ENCODE measurements around the gene DCHS2. TPM values are rescaled to one million over a fixed set of nuclear protein-coding genes. Genes with fewer than 3 reads are reported as not detected.

Gene DCHS2
- total RNA-seq, 4 donors from 2014 or later: under 0.01 TPM; not detected in 3

DNA sequence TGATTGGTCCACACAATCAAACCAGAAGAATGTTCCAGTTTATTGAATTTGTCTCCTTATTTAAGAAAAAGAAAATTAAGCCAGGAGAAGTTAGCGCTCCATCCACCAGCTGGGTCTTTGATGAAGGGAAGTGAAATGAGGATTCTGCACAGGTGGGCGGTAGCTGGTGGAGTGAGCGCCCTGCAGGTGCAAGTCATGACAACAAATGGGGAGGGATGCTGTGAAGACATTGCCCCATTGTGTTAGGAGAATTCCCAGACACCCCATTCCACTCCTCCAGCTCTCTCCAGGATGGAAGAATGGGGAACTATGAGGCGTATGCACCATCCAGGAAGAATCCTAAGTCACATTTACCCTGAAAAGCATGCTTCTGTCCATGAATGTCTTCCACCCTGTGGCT is 35.7 kb upstream of the DCHS2 start:
- no peak for DNase-seq (ENCODE audit: low spot score in 2 of 2)
- WGBS, 2 donors: 86% methylated on average over 4 of the region's 4 CpGs
- no peak overlapping the region for H3K4me3 ChIP-seq
- H3K27ac ChIP-seq: no peak overlapping the region
- H3K36me3 ChIP-seq: no peaks in the 10 kb centered on the region
- H3K4me1 ChIP-seq: peaks cover 0 to 14% (median 0%) of the 10 kb centered on the region in 4 donors
- no peaks in the 10 kb centered on the region for H3K9me3 ChIP-seq
- H3K27me3 ChIP-seq: no peaks in the 10 kb centered on the region
- TF ChIP-seq POLR2A (IDR thresholded peaks at IDR 0.05) (no peak), EP300 (IDR thresholded peaks at IDR 0.05) (no peak)
- TF ChIP-seq, protein P1, sequence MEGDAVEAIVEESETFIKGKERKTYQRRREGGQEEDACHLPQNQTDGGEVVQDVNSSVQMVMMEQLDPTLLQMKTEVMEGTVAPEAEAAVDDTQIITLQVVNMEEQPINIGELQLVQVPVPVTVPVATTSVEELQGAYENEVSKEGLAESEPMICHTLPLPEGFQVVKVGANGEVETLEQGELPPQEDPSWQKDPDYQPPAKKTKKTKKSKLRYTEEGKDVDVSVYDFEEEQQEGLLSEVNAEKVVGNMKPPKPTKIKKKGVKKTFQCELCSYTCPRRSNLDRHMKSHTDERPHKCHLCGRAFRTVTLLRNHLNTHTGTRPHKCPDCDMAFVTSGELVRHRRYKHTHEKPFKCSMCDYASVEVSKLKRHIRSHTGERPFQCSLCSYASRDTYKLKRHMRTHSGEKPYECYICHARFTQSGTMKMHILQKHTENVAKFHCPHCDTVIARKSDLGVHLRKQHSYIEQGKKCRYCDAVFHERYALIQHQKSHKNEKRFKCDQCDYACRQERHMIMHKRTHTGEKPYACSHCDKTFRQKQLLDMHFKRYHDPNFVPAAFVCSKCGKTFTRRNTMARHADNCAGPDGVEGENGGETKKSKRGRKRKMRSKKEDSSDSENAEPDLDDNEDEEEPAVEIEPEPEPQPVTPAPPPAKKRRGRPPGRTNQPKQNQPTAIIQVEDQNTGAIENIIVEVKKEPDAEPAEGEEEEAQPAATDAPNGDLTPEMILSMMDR (IDR thresholded peaks at IDR 0.05): no peak

DNA sequence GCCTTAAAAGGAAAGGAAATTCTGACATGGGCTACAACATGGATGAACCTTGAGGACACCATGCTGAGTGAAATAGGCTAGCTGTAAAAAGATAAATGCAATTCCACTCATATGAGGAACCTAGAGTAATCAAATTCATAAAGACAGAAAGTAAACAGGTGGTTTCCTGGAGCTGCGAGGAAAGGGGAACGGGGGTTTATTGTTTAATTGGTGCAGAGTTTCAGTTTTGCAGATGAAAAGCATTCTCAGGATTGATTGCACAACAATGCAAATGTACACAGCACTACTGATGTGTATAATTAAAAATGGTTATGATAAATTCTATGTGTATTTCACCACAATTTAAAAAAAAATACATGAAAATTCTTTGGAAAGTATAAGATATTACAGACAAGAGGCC is 34.6 kb upstream of the DCHS2 start:
- Histone ChIP-seq H3K36me3 (no peaks in the 10 kb centered on the region), H3K27ac (no peak overlapping the region), H3K4me3 (no peak overlapping the region), H3K9me3 (no peaks in the 10 kb centered on the region), H3K27me3 (no peaks in the 10 kb centered on the region), H3K4me1 (peaks cover 0 to 14% (median 0%) of the 10 kb centered on the region in 4 donors)
- WGBS, 2 donors: 71 to 75% methylated on average over 2 of the region's 2 CpGs
- TF ChIP-seq, protein P1 (IDR thresholded peaks at IDR 0.05): no peak
- TF ChIP-seq EP300 (IDR thresholded peaks at IDR 0.05) (no peak), POLR2A (IDR thresholded peaks at IDR 0.05) (no peak)
- DNase-seq (ENCODE audit: low spot score in 2 of 2): no peak

DNA sequence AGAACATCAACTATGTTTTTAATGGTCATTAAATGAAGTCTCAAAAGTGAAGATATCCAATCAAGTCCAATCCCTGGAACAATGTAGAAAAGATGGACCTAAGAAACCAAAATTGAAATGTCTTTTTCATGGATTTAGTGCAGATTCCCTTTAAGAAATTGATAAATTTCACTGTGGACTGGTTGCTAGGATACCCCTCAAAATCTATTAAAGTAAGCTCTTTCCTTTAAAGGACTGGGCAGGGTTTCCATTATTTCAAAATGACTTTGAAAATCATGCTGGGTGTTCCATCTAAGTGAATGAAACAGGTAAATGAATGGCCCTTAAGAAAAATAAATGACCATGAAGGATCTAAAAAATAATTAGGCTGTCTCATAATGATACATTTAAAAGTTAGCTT is 30.0 kb upstream of the DCHS2 start:
- DNase-seq (ENCODE audit: low spot score in 2 of 2): no peak
- TF ChIP-seq, protein P1 (IDR thresholded peaks at IDR 0.05): no peak
- TF ChIP-seq POLR2A (IDR thresholded peaks at IDR 0.05) (no peak), EP300 (IDR thresholded peaks at IDR 0.05) (no peak)
- Histone ChIP-seq H3K4me1 (peaks cover 0 to 15% (median 0%) of the 10 kb centered on the region in 4 donors), H3K27ac (no peak overlapping the region), H3K4me3 (no peak overlapping the region), H3K27me3 (no peaks in the 10 kb centered on the region), H3K36me3 (no peaks in the 10 kb centered on the region), H3K9me3 (no peaks in the 10 kb centered on the region)

DNA sequence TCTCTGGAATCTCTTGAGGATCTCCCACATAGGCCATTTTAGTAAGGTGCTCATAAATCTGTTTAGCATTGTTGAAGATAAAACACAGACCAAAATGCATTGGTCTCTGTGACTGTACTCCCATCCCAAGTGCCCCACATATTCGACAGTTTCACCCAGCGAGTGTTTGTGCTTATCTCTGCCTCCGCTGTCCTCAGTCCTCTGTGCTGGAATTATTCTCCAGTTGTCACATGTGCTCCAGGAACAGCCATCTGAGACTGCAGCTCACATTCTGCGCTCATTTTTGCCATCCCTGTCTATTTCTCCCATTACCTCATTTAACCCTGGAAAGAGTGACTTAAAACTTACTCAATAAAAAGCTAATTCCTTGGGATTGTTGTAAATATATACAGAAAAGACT is 27.6 kb upstream of the DCHS2 start:
- H3K9me3 ChIP-seq: no peaks in the 10 kb centered on the region
- no peaks in the 10 kb centered on the region for H3K27me3 ChIP-seq
- TF ChIP-seq POLR2A (IDR thresholded peaks at IDR 0.05) (no peak), EP300 (IDR thresholded peaks at IDR 0.05) (no peak)
- TF ChIP-seq, protein P1 (IDR thresholded peaks at IDR 0.05): no peak
- H3K27ac ChIP-seq: no peak overlapping the region
- H3K4me1 ChIP-seq: peaks cover 0 to 22% (median 4%) of the 10 kb centered on the region in 4 donors
- no peak overlapping the region for H3K4me3 ChIP-seq
- no peaks in the 10 kb centered on the region for H3K36me3 ChIP-seq
- no peak for DNase-seq (ENCODE audit: low spot score in 2 of 2)
- 68 to 69% methylated on average over 4 of the region's 4 CpGs for WGBS, 2 donors

DNA sequence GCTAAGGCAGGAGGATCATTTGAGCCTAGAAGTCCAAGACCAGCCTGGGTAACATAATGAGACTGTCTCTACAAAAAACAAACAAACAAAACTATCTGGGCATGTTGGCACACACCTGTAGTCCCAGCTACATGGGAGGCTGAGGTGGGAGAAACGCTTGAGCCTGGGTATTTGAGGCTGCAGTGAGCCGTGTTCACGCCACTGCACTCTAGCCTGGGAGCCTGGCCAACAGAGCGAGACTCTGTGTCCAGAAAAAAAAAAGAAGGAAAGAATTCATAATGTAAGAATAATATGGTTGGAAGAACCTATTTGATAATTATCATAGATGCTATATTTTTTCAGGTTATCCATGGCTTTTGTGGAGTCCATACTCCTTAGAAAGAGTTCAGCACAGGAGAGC is 26.0 kb upstream of the DCHS2 start:
- 49 to 65% methylated on average over 4 of the region's 4 CpGs for WGBS, 2 donors
- no peak for DNase-seq (ENCODE audit: low spot score in 2 of 2)
- no peak overlapping the region for H3K4me3 ChIP-seq
- H3K9me3 ChIP-seq: no peaks in the 10 kb centered on the region
- no peaks in the 10 kb centered on the region for H3K36me3 ChIP-seq
- H3K4me1 ChIP-seq: peaks cover 0 to 22% (median 4%) of the 10 kb centered on the region in 4 donors
- TF ChIP-seq POLR2A (IDR thresholded peaks at IDR 0.05) (no peak), EP300 (IDR thresholded peaks at IDR 0.05) (no peak)
- TF ChIP-seq, protein P1 (IDR thresholded peaks at IDR 0.05): no peak
- H3K27me3 ChIP-seq: no peaks in the 10 kb centered on the region
- no peak overlapping the region for H3K27ac ChIP-seq

Data from tibial nerve (tissue), 4 donors.